GM19324 (cell line): ENCODE data around the gene ERCC5.

Experiments used
- ATAC-seq: cut with Tn5 transposase; IDR thresholded peaks from one replicate; pipeline ENCODE4 v1.9.1; 2021; ENCODE audit warnings: mild to moderate bottlenecking, moderate library complexity; ENCODE audit not compliant: unreplicated experiment, low FRiP score

The ERCC5 gene

DNA sequence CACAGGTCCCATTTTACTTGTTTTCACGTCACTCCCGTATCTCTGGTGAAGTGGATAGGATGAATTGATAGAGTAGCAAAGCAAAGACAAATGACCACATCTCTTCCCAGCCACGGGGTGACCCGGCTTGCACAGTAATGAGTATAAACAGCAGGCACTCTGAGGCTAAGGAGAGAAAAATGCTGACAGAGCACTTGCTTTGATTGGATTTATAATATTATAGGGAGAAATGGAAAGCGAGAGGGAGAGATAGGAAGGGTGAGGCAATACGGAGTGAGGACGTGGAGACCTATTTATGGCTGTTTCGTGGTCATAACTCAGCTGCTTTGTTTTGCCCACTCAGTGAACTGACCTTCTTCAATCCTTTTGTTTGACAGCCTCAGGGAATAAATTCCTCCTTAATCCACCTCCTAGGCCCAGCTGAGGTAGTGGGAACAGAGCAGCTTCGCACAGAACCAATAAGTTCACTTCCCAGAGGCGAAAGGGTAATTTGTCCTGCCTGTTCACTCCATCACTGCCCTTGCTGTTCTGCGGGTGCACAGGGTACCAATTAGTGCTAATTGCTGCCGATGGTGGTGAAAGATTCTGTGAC is 68.6 kb downstream of the ERCC5 start:
- ATAC-seq: no peak

DNA sequence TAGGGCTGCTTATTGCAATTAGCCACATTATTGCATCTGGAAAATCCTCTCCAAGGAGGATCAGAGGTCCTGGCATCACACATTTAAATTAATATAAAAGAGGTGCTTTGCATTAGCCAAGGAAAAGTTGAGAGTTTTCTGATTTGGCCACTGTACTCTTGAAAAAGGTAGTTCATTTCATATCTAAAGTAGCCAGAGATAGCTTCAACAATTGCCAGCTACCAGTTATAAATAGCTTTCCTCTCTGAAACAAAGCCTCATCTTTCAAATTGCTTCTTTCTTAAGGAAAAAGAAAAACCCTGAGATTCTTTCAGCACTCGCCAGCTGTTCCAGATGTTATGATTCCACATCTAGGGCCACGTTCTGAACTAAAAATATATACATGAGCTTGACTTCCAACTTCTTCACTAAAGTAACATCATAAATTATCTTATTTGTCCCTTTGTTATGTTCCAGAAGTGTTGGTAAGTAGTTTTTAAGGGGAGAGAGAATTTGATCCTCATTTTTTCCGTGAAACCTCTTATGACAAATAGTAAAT is 69.6 kb downstream of the ERCC5 start:
- no peak for ATAC-seq

DNA sequence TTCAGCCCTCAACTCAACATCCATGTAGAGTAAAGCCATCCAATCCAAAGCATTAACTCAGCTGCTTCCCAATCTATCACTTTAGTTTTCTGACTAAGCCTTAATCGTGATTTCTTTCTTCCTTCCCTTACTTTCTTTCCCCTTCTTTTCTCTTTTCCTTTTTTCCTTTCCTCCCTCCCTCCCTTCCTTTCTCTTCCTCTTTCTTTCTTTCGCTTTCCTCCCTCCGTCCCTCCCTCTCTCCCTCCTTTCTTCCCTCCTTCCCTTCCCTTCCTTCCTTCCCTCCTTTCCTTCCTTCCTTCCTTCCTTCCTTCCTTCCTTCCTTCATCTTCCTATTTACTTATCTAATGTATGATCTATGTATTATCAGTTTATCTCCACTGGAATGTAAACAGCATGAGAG is 71.2 kb downstream of the ERCC5 start:
- no peak for ATAC-seq

DNA sequence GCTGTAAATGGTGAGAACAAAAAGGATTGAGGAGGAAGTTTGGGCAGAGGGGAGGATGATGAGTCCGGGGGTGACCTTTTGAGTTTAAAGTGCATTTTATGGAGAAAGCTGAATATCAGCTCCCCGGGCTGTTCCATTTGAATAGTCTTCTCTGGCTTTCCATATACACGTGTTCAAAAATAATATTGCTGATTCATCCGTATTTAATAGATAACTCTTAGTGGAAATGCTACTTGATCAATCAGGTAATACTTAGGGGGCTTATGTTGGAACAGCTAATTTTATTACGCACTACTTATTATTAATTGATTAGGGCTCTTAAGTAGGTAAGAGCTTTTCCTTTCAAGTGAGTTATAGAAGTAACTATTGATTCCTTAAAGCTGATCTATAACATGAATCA is 76.4 kb downstream of the ERCC5 start:
- no peak for ATAC-seq
